ENCODE results near the gene UBL7. TPM values are rescaled to one million over a fixed set of nuclear protein-coding genes. Genes with fewer than 3 reads are reported as not detected.

Gene UBL7
- total RNA-seq, 1 donor from 2014 or later, result 53.7 TPM

DNA sequence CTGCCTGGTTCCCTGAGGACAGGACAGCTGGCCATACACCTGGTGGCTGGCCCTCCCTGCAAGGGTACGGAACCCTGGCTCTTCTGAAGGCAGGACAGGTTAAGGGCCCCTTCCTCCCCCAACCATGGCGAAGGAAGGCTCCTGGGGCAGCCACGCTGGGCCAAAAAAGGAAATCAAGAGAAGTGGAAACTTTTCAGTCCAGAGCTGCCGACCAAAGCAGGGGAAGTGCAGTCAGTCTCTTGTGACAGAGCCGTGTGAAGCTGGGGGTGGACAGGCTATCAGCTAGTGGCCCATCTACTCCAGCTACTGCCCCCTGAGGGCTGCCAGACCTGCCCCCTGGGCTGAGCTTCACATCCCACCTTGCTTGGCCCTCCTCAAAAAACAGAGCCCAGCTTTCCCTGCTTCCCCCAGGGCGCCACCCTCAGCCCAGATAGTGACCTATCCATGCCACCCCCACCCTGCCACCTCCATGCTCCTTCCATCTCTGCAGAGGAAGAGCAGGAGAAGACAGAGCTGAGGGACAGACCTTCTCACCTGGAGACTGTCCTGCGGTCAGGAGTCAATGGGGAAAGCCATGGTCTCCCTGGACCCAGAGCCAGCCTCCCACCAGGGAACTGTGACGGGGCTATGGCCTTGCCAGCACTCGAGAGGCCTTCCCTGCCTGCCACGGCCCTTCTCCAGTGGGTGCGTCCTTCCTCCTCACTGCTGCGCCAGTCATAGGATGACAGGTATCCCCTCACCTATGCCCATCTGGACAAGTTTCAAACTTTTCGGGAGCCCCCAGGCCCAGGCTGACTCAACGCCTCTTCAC is 31.8 kb downstream of the UBL7 start:
- H3K9me3 Mint-ChIP-seq (ENCODE audit: low read depth), result no peaks in the 10 kb centered on the region
- H3K4me1 Mint-ChIP-seq (ENCODE audit: low read depth), result peaks cover 1% of the 10 kb centered on the region
- peaks cover 40% of the 10 kb centered on the region for H3K27me3 Mint-ChIP-seq
- no peak overlapping the region for H3K4me3 Mint-ChIP-seq (ENCODE audit: low read depth)
- no peak for DNase-seq (ENCODE audit: low spot score, unreplicated experiment)
- no peaks in the 10 kb centered on the region for H3K36me3 Mint-ChIP-seq (ENCODE audit: insufficient read depth)
- no peak overlapping the region for H3K27ac Mint-ChIP-seq
- TF ChIP-seq, protein P1, sequence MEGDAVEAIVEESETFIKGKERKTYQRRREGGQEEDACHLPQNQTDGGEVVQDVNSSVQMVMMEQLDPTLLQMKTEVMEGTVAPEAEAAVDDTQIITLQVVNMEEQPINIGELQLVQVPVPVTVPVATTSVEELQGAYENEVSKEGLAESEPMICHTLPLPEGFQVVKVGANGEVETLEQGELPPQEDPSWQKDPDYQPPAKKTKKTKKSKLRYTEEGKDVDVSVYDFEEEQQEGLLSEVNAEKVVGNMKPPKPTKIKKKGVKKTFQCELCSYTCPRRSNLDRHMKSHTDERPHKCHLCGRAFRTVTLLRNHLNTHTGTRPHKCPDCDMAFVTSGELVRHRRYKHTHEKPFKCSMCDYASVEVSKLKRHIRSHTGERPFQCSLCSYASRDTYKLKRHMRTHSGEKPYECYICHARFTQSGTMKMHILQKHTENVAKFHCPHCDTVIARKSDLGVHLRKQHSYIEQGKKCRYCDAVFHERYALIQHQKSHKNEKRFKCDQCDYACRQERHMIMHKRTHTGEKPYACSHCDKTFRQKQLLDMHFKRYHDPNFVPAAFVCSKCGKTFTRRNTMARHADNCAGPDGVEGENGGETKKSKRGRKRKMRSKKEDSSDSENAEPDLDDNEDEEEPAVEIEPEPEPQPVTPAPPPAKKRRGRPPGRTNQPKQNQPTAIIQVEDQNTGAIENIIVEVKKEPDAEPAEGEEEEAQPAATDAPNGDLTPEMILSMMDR (IDR thresholded peaks at IDR 0.05; ENCODE audit: unreplicated experiment), result no peak

DNA sequence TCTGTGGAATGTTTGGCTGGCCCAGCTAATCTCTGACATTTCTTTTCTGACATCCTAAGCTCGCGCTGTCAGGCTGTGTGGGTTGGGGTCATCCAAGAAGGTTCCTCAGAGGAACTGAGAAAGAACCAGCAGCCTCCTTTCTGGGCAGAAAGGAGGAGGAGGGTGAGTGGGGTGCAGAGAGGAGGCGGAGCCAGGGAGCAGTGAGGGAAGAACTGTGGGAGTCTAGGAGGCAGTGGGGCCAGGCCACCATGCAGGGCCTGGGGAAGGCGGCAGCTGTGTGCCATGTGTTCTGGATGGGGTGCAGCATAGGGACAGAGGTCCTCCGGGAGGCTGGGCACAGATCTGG is 32.5 kb downstream of the UBL7 start:
- Mint-ChIP-seq H3K36me3 (ENCODE audit: insufficient read depth) (no peaks in the 10 kb centered on the region), H3K27me3 (peaks cover 38% of the 10 kb centered on the region), H3K4me3 (ENCODE audit: low read depth) (no peak overlapping the region), H3K4me1 (ENCODE audit: low read depth) (peaks cover 1% of the 10 kb centered on the region), H3K27ac (no peak overlapping the region), H3K9me3 (ENCODE audit: low read depth) (no peaks in the 10 kb centered on the region)
- TF ChIP-seq, protein P1 (IDR thresholded peaks at IDR 0.05; ENCODE audit: unreplicated experiment), result no peak
- no peak for DNase-seq (ENCODE audit: low spot score, unreplicated experiment)

DNA sequence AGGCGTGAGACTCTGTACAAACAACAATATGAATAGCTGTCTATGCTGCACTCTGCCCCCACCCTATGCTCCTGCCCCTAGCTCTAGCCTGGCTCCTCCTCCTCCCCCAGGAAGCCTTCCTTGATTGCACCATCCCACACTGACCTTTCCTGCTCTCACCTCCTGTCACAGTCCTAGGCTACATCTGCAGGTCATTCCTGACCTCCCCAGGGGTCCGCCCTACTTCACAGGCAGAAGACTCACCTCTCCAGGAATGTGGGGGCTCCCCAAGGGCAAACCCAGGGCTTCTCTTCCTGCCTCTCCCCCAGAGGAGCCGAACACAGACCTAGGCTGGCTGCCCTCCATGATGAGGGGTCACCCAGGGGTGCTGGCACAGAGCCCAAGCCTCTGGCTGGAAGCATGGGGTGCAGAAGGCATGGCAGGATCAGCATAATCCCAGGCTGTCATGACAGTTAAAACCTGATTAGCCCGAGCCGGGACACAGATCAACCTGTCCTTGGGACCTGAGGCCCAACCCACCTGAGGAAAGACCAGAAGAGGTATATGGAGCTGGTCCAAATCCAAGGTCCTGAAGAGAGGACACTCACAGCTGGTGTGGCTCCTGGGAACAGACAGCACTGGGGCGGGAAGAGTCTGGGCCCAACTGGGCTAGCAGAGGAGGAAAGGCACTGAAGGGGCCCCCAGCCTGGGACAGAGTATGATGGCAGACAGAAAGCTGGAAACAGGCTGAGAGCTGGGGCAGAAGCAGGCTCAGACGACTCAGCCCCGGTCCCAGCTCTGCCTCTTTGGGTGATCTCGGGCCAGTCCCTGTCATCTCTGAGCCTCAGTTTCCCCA is 33.1 kb downstream of the UBL7 start:
- Mint-ChIP-seq H3K4me1 (ENCODE audit: low read depth) (peaks cover 1% of the 10 kb centered on the region), H3K27ac (no peak overlapping the region), H3K36me3 (ENCODE audit: insufficient read depth) (no peaks in the 10 kb centered on the region), H3K27me3 (peaks cover 38% of the 10 kb centered on the region), H3K4me3 (ENCODE audit: low read depth) (no peak overlapping the region), H3K9me3 (ENCODE audit: low read depth) (no peaks in the 10 kb centered on the region)
- TF ChIP-seq, protein P1 (IDR thresholded peaks at IDR 0.05; ENCODE audit: unreplicated experiment), result no peak
- DNase-seq (ENCODE audit: low spot score, unreplicated experiment), result no peak

DNA sequence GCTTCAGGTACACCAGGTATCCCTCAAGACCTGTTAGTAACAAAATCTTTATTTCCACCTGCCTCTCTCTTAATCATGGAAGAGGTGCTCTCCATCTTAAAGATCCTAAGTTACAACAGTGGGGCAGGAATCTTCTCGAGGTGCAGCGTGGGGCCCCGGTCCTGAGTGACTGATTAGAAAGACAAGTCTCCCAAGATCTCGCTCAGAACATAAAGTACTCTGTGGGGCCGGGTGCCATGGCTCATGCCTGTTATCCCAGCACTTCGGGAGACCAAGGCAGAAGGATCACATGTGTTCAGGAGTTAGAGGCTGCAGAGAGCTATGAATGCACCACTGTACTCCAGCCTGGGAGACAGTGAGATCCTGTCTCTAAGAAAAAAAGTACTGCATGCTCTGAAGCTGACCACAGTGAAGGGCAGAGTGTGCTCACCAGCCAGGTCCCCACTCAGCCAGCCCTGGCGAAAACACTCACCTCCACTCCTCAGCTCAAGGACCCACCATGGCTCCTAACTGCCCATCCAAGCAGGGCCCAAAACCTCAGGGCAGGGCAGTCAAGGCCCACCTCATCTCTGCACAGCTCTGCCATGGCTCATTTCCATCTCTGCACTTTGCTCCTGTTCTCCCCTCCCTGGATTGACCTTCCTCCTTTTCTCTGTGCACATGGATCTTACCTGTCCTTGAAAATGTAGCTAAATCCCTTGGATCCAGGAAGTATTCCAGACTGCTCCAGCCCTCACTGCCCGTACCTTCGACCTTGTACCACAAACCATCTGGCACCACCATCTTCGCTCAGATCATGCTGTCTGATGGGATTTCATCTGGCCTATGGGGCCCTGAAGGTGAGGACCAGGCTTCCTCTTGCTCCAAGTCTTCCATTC is 34.3 kb downstream of the UBL7 start:
- TF ChIP-seq, protein P1 (IDR thresholded peaks at IDR 0.05; ENCODE audit: unreplicated experiment), result no peak
- Mint-ChIP-seq H3K9me3 (ENCODE audit: low read depth) (no peaks in the 10 kb centered on the region), H3K4me3 (ENCODE audit: low read depth) (no peak overlapping the region), H3K36me3 (ENCODE audit: insufficient read depth) (no peaks in the 10 kb centered on the region), H3K27me3 (peaks cover 28% of the 10 kb centered on the region), H3K27ac (no peak overlapping the region), H3K4me1 (ENCODE audit: low read depth) (peaks cover 4% of the 10 kb centered on the region)
- DNase-seq (ENCODE audit: low spot score, unreplicated experiment), result no peak

DNA sequence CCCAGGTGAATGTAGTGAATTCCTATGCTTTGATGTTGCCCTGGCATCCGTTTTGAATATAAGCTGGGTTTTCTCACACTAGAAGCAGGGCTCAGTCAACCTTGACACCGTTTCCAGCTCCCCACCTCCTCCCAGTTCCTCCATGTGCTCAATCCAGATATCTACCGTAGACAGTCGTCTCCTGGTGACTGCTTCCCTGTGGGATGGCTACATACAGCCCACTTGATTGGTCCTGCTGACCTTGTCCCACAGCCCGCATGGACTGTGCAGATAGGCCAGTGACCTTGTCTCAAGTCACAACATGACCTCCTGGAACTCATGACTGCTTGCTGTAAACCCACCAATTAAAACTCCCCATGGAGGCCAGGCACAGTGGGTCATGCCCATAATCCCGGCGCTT is 35.3 kb downstream of the UBL7 start:
- H3K27ac Mint-ChIP-seq, result no peak overlapping the region
- H3K9me3 Mint-ChIP-seq (ENCODE audit: low read depth), result no peaks in the 10 kb centered on the region
- H3K36me3 Mint-ChIP-seq (ENCODE audit: insufficient read depth), result no peaks in the 10 kb centered on the region
- no peak overlapping the region for H3K4me3 Mint-ChIP-seq (ENCODE audit: low read depth)
- no peak for DNase-seq (ENCODE audit: low spot score, unreplicated experiment)
- H3K4me1 Mint-ChIP-seq (ENCODE audit: low read depth), result peaks cover 7% of the 10 kb centered on the region
- peaks cover 18% of the 10 kb centered on the region for H3K27me3 Mint-ChIP-seq
- TF ChIP-seq, protein P1 (IDR thresholded peaks at IDR 0.05; ENCODE audit: unreplicated experiment), result no peak

Data from progenitor cell of endocrine pancreas (in vitro differentiated cells).